Measurements from ENCODE around the gene LKAAEAR1. TPM values are rescaled to one million over a fixed set of nuclear protein-coding genes. Genes with fewer than 3 reads are reported as not detected.

LKAAEAR1 gene
- total RNA-seq, 6 experiments from 2014 or later, result not detected

- intact Hi-C loops (cut with DNase I), result no loop called here
- TF ChIP-seq, protein P1, sequence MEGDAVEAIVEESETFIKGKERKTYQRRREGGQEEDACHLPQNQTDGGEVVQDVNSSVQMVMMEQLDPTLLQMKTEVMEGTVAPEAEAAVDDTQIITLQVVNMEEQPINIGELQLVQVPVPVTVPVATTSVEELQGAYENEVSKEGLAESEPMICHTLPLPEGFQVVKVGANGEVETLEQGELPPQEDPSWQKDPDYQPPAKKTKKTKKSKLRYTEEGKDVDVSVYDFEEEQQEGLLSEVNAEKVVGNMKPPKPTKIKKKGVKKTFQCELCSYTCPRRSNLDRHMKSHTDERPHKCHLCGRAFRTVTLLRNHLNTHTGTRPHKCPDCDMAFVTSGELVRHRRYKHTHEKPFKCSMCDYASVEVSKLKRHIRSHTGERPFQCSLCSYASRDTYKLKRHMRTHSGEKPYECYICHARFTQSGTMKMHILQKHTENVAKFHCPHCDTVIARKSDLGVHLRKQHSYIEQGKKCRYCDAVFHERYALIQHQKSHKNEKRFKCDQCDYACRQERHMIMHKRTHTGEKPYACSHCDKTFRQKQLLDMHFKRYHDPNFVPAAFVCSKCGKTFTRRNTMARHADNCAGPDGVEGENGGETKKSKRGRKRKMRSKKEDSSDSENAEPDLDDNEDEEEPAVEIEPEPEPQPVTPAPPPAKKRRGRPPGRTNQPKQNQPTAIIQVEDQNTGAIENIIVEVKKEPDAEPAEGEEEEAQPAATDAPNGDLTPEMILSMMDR (IDR thresholded peaks at IDR 0.05), result no peak
- TF ChIP-seq POLR2A (IDR thresholded peaks at IDR 0.05), result no peak
- peaks cover 0 to 6% (median 0%) of the 10 kb centered on the region in 4 donors for H3K4me1 ChIP-seq
- ATAC-seq, result no peak
- peak overlapping the region in 1 of 3 donors; percentile 37 for H3K27ac ChIP-seq
- H3K27me3 ChIP-seq, result no peaks in the 10 kb centered on the region
- WGBS (ENCODE audit: insufficient coverage, low coverage, low lambda C conversion rate, missing lambda C conversion rate), result 72% methylated on average over 3 of the region's 22 CpGs
- H3K36me3 ChIP-seq, result peaks cover 0 to 10% (median 0%) of the 10 kb centered on the region in 4 donors
- DNase-seq, result no peak
- H3K9me3 ChIP-seq, result no peaks in the 10 kb centered on the region
- H3K4me3 ChIP-seq, result peak overlapping the region in 2 of 3 donors; percentile 58 to 63
Measured at GRCh38 chr20:64076061-64076997, 7.9 kb downstream of the LKAAEAR1 start.

DNA sequence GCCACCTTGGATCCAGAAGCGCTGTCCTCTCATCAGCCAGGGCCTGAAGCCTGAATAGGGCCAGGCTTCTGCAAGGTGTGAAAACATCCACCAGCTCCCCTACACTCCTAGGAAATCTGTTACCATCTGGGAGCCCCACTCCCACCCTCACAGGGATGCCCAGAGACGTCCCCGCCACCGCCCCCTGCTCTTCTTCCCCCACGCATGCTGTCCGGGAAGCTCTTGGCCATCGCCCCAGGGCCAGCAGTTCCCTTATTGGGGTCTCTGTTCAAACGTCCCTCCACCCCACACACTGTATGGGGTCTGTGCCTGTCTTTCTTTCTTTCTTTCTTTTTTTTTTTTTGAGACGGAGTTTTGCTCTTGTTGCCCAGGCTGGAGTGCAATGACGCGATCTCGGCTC lies 8.6 kb downstream of the LKAAEAR1 start:
- Histone ChIP-seq H3K4me3 (no peak overlapping the region), H3K36me3 (peaks cover 0 to 13% (median 0%) of the 10 kb centered on the region in 4 donors), H3K9me3 (no peaks in the 10 kb centered on the region), H3K27me3 (no peaks in the 10 kb centered on the region), H3K4me1 (peaks cover 0 to 6% (median 0%) of the 10 kb centered on the region in 4 donors), H3K27ac (no peak overlapping the region)
- no peak for DNase-seq
- 96% methylated on average over 7 of the region's 12 CpGs for WGBS (ENCODE audit: insufficient coverage, low coverage, low lambda C conversion rate, missing lambda C conversion rate)
- intact Hi-C loops (cut with DNase I), result no loop called here
- no peak for ATAC-seq
- TF ChIP-seq, protein P1 (IDR thresholded peaks at IDR 0.05), result no peak
- no peak for TF ChIP-seq POLR2A (IDR thresholded peaks at IDR 0.05)

DNA sequence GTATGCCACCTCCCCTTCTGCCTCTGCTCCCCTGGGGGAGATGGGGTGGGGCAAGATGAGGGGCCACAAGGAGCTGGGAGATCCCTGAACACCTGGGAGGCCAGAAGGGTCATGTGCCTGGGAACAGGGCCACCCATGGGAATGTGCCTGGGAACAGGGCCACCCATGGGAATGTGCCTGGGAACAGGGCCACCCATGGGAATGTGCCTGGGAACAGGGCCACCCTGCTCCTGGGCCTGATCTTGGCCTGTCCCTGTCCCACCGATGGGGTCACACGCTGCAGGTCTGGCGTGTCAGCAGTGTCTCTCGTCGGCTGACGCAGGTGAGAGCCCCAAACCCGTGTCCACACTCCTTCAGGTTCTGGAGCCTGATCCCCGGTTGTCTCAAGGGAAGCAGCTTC lies 9.2 kb downstream of the LKAAEAR1 start:
- no peak overlapping the region for H3K4me3 ChIP-seq
- peaks cover 0 to 16% (median 0%) of the 10 kb centered on the region in 4 donors for H3K36me3 ChIP-seq
- ATAC-seq, result no peak
- no peaks in the 10 kb centered on the region for H3K9me3 ChIP-seq
- no CpG with 5 or more reads among the region's 8 CpGs for WGBS (ENCODE audit: insufficient coverage, low coverage, low lambda C conversion rate, missing lambda C conversion rate)
- DNase-seq, result no peak
- H3K27ac ChIP-seq, result no peak overlapping the region
- TF ChIP-seq, protein P1 (IDR thresholded peaks at IDR 0.05), result no peak
- TF ChIP-seq POLR2A (IDR thresholded peaks at IDR 0.05), result no peak
- intact Hi-C loops (cut with DNase I), result no loop called here
- H3K4me1 ChIP-seq, result peaks cover 0 to 6% (median 0%) of the 10 kb centered on the region in 4 donors
- H3K27me3 ChIP-seq, result no peaks in the 10 kb centered on the region

DNA sequence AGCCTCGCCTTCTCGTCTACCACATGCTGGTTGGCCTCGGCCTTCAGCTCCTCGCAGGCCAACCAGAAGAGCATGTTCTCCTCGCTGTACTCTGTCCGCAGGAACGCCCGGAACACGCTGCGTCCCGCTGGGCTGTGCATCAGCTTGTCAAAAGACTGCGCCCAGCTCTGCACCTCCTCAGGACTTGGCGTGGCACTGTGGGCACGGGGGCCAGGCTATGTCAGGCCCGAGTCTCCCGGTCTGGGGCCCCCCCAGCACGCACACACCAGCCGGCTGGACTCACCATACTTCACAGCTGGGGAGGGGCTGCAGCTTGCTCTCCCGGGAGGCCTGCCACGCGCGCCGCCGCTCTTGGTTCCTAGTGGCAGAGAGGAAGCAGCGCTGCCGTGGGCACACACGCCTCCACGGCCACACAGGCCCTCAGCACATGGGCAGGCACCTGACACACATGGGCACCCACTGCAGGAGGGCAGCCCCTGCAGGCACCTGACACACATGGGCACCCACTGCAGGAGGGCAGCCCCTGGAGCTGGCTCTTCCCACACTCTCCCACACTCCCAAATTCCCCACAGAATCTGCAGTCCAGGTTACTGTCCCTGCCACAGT lies 9.9 kb downstream of the LKAAEAR1 start:
- Histone ChIP-seq H3K4me3 (no peak overlapping the region), H3K27ac (no peak overlapping the region), H3K27me3 (no peaks in the 10 kb centered on the region), H3K9me3 (no peaks in the 10 kb centered on the region), H3K4me1 (peaks cover 0 to 4% (median 0%) of the 10 kb centered on the region in 4 donors), H3K36me3 (peaks cover 0 to 16% (median 0%) of the 10 kb centered on the region in 4 donors)
- ATAC-seq (no peak), DNase-seq (no peak)
- TF ChIP-seq, protein P1 (IDR thresholded peaks at IDR 0.05), result no peak
- no peak for TF ChIP-seq POLR2A (IDR thresholded peaks at IDR 0.05)
- WGBS (ENCODE audit: insufficient coverage, low coverage, low lambda C conversion rate, missing lambda C conversion rate), result 97% methylated on average over 6 of the region's 28 CpGs
- intact Hi-C loops (cut with DNase I), result no loop called here
